SU-DHL-6 (cell line): ENCODE measurements around the gene LHX1.

Source experiments
- CTCF ChIP-seq: fragments of 200-600 bp; sonication (generic); IDR thresholded peaks from one replicate; pipeline ENCODE4 v1.5.1; 2017; ENCODE audit warnings: antibody characterized with exemption, mild to moderate bottlenecking, low read length, moderate library complexity; ENCODE audit not compliant: insufficient read depth, poor library complexity, severe bottlenecking
- EZH2phosphoT487 ChIP-seq: fragments of 200-600 bp; sonication (generic), shearing (Covaris generic); conservative IDR thresholded peaks from 2 replicates; pipeline ENCODE4 v1.6.1; 2018; ENCODE audit warnings: mild to moderate bottlenecking, antibody characterized with exemption, low read length, moderate library complexity, mixed read lengths

- TF ChIP-seq CTCF (no peak), EZH2phosphoT487 (no peak)
Measured at GRCh38 chr17:36941265-36942010, 4.2 kb downstream of the LHX1 start.
